Amygdala (tissue), 56 donors: Measurements from ENCODE around the gene MXD4.
A peak's percentile ranks its signal among the peaks of the same experiment; 100 is the strongest.
"Not testable (repeated sequence)": the region's sequence is repeated elsewhere in the genome, so short reads cannot be mapped to it uniquely, and the experiment has no call there.

Source experiments
- DNase-seq, 56 donors: peaks; one replicate each; lab custom pipeline; 2025; lab: John Stamatoyannopoulos, UW

MXD4 gene

DNA sequence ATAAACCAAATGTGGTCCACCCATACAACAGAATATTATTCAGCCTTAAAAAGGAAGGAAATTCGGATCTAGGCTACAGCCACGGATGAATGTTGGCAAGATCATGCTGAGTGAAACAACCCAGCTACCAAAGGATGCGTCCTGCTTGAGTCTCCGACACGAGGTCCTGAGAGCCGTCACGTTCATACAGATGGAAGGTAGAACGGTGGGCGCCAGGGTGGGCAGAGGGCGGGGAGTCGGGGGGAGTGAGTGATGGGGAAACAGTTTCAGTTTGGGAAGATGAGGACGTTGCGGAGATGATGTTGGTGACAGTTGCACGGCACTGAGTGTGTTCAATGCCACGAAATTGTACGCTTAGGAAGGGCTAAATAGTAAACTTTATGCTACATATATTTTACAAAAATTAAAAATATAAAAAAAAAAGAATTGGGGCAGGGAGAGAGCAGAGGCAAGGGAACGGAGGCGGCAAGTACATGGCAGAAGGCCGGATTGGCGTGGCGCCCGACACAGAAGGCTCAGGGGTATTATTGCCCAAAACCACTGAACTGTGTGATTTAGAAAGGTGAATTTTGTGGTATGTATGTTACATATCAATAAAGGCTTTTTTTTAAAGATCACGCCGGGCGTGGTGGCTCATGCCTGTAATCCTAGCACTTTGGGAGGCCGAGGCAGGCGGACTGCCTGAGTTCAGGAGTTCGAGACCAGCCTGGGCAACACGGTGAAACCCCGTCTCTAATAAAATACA lies 14.8 kb upstream of the MXD4 start:
- no peak for DNase-seq

- DNase-seq, result peak in 4 of 56 donors; percentile 31 to 48 (median 40)
Measured at GRCh38 chr4:2275546-2276251, 13.8 kb upstream of the MXD4 start.

DNA sequence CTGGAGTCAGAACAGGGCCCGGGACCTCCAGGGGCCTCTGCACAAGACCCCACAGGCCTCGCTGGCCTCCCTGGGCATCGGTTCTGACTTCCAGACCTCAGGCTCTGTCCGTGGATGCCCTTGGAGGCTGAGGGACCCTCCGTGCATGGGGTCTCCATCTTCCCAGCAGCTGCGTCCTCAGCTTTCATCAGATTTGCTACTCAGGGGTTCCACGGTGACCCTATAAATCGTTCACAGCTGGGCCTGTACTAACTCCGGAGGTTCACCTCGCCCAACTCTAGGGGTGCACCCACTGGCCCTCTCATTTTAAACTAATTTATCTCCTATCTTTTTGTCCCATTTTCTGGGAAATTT lies 13.1 kb upstream of the MXD4 start:
- not testable (repeated sequence) for DNase-seq

DNA sequence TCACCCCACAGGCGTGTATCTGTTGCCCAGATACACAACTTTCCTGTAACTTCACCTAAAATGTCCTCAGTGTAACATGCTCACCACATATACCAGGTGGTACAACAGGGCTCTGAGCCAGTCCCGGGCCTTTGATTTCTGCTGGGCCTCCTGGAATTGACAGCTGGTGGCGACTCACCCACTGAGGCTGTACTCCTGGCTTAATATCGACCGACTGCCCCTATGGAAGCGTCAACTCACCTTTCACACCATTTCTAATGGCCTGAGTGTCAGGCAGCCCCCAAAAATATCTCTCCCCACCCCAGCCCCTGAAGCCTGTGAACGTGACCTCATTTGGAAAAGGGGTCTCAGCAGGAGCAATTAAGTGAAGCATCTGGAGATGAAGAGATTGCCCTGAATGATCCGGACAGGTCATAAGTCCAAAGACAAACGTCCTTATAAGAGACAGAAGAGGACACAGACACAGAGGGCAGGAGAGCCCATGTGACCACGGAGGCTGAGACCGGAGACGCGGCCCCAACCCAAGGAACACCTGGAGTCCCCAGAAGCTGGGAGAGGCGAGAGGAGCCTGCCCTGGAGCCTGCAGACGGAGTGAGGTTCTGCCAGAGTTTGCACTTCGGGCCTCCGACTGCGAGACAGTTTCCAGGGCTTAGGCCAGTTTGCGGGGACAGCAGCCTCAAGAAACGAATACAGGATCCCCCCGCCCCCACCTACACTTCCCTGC lies 12.6 kb upstream of the MXD4 start:
- DNase-seq, result no peak

- DNase-seq, result no peak
Measured at GRCh38 chr4:2273657-2274319, 11.9 kb upstream of the MXD4 start.

- DNase-seq, result no peak
Measured at GRCh38 chr4:2273221-2273620, 11.3 kb upstream of the MXD4 start.

- DNase-seq, result no peak
Measured at GRCh38 chr4:2272828-2273120, 10.9 kb upstream of the MXD4 start.

DNA sequence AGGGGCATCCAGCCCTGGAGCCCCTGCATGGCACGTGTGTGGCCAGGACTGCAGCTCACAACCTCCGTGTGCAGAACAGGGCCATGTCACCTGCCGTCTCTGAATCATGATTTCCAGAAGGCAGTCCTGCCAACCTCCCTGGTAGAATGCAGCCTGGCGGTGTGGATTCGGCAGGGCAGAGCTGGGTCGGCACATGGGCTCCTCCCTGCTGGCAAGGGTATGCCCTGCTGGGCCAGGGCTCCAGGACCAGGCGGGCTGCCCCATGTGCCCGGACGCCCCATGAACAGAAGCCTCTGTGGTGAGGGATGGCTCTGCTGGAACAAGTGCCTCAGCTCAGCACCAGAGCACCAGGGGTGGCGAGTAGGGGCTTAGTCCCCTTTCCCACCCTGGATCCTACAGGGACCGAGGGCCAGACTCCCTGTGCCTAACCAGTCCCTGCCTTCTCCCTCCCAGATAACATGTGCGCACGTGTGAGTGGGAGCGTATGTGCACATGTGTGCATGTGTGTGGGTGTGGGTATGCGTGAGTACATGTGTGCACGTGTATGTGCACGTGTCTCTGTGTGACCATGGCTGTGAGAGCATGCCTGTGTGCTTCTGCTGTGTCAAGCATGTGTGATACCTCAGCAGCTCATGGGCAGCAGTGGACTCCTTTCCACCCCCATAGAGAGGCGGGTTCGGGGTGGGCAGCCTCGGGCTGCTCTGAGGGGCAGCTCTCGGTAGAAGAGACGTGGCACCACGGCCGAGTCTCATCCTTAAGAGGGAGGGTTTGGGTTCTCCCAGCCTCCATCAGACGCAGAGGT lies 10.3 kb upstream of the MXD4 start:
- DNase-seq, result no peak

DNA sequence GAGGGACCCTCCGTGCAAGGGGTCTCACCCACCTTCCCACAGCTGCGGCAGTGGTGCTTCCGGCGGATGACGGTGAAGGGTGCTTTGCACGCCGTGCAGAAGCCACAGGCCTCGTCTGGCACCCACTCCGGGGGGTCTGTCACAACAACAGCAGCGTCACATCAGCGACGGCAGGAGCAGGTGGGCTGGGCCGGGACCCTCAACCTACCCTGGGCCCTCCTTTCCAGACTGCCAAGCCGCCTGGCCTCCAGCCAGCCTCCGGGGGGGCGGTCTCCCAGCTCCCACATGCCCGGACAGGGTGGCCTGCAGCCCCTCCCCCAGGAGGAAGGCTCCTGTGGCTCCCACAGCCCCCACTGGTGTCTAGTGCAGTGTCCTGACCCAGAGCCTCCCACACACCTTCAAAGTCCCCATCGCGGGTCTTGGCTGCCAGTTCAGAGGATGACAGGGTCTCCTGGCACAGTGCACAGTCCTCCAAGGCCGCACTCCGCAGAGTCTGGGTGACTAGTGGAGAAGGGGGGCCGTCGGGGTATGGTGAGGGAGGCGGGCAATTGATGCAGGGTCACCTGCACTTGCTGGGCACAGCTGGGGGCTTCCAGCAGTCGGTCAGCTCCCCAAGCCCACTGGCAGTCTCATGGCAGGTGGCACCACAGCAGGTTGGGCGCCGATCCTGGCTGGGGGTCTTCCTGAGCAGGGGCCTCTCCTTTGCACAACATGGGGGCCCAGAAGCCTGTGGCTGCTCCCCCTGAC lies 9.5 kb upstream of the MXD4 start:
- no peak for DNase-seq

DNA sequence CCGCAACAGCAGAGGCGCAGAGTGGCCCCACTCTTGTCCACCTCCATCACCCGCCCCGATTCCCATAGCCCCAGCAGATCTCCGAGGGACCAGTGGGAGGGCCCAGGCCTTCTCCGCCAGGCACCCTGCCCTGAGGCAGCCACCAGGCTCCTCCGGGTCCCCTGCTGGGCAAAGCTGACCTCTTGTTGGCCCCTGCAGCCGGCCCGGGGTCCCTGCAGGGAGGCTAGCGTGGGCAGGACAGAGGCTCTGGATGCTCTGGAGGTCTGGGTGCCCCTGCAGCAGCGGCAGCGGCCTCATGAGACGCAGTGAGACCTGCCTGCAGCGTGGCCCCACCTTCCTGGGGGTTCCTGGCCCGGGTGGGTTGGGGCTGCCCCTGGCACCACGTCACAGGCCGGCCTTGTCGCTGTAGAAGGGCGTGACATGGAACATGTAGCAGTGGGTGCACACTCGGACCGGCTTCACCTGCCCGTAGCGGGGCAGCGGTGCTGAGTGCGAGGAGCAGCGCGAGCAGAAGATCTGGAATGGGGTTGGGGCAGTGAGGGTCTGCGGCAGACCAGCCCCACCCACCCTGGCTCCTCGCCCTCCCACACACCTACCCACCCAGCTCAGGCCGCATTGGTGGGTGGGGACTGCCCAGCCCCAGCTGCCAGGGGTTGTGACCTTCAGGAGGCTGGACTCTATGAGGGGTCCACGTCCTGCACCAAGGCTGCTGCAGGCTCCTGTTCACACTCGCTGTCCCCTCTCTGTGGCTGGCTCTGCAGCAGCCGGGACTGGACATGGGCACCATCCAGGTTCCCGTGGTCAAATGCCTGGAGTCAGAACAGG lies 8.6 kb upstream of the MXD4 start:
- no peak for DNase-seq

DNA sequence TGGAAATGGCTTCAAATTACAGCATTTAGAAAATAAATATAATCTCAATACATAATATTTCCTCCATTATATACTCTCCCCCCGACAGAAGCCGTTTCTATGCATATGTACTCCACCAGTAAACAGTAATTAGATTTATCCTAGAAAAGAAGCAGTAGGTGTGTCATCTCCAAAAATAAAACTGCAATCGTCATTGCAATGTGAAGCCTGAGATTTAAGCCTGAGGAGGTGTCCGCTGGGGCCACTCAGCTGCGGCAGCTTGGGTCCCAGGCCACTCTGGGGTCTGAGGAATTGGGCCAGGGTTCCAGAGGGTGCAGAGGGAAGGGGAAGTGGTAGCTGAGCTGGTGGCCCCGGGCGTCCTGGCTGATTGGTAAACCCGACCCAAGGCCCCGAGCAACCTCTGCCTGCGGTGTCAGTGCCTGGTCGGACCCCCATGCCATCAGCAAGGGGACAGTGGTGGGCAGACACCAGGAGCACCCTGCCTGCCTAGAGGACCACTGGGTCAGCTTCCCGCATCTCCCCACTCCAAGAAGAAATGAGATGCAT lies 7.8 kb upstream of the MXD4 start:
- DNase-seq, result no peak

DNA sequence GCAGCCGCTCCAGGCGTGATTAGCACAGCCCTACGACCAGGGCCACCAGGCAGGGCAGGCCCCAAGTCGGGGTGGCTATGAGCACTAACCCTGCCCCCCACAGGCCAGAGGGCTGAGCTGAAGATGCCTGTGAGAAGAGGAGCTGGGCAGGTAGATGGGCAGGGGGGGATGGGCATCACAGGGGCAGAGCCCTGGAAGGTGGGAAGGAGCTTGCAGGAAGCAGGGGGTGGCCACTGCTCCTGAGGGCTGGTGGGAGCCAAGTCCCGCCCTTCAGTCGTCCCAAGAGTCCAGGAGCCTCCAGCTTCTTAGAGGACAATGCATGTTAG lies 7.3 kb upstream of the MXD4 start:
- no peak for DNase-seq

- DNase-seq, result no peak
Measured at GRCh38 chr4:2268357-2269205, 6.7 kb upstream of the MXD4 start.

- DNase-seq, result no peak
Measured at GRCh38 chr4:2267841-2268240, 5.9 kb upstream of the MXD4 start.

DNA sequence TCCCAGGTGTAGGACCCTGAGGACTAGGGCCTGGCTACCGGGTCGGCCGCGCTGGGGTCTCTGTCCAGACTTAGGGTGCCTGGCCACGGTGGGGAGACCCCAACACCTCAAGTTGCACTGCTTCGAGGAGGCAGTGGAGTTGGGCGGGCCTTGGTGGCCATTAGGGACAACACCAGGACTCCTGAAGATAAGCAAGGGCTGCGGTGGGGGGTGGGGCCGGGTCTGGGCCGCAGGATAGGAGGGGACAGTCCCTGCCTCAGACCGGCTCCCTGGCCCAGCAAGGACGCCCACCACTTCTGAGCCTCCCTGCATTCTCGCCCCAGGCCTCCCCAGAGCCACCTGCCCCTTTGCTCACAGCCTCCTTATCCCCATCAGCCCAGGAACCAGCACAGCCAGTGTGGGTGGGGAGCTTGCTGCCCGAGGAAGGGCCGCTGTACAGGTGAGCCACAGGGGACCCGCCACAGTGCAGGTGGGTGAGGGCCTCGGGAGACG lies 5.5 kb upstream of the MXD4 start:
- DNase-seq, result no peak

GRCh38 chr4:2266821-2267220 lies 4.9 kb upstream of the MXD4 start:
- no peak for DNase-seq

GRCh38 chr4:2266181-2266580 lies 4.3 kb upstream of the MXD4 start:
- peak in 28 of 56 donors; percentile 13 to 78 (median 48) for DNase-seq
